HEK293 (cell line): Measurements from ENCODE around the gene NUDCD3.

Experiments
- CTCF ChIA-PET: fragments of 350-600 bp; formaldehyde crosslinking; extraction: SDS; loops from one replicate; lab custom pipeline; 2021; ENCODE audit warnings: antibody characterized with exemption; lab: Yijun Ruan, JAX
- POLR2A ChIA-PET: fragments of 300-600 bp; formaldehyde crosslinking; extraction: SDS; loops from one replicate; lab custom pipeline; 2020; ENCODE audit warnings: antibody characterized with exemption, inconsistent platforms; lab: Yijun Ruan, JAX
- H3K27ac ChIP-seq: fragments of 200-500 bp; sonication (Bioruptor generic); 2 replicates; pipeline ENCODE4 v1.5.1; 2014; ENCODE audit warnings: low read depth, low read length, control low read depth, inconsistent platforms; ENCODE audit errors: extremely low read depth
- H3K36me3 ChIP-seq, 2 experiments: fragments of 200-500 bp in 1 of 2; sonication (Bioruptor generic) in 1 of 2; 1 replicate in 1 of 2; 2 replicates in 1 of 2; pipeline ENCODE4 v1.5.1; 2014 to 2017; ENCODE audit warnings: inconsistent platforms in 2 of 2, low read length in 2 of 2; ENCODE audit not compliant: control insufficient read depth in 2 of 2, insufficient read depth in 1 of 2
- H3K4me1 ChIP-seq: fragments of 200-500 bp; sonication (Bioruptor generic); 2 replicates; pipeline ENCODE4 v1.5.1; 2014; ENCODE audit warnings: mild to moderate bottlenecking, low read length, inconsistent platforms; ENCODE audit not compliant: control insufficient read depth, insufficient read depth
- H3K4me3 ChIP-seq: 2 replicates; pipeline ENCODE4 v1.5.1; 2011; ENCODE audit warnings: low read depth, mild to moderate bottlenecking, control low read depth, low read length, moderate library complexity
- H3K9me3 ChIP-seq: fragments of 200-500 bp; sonication (Bioruptor generic); 2 replicates; pipeline ENCODE4 v1.5.1; 2014; ENCODE audit warnings: low read depth, low read length, inconsistent platforms; ENCODE audit not compliant: control insufficient read depth, insufficient read depth
- BCL11A ChIP-seq: fragments of 450-650 bp; formaldehyde crosslinking; IDR thresholded peaks from 2 replicates; pipeline ENCODE4 v1.5.1; 2016; ENCODE audit warnings: low read depth, missing biosample characterization, missing genetic modification characterization
- CTCF ChIP-seq: fragments of 450-650 bp; formaldehyde crosslinking; IDR thresholded peaks from 2 replicates; pipeline ENCODE4 v1.5.1; 2016; ENCODE audit warnings: missing biosample characterization, missing genetic modification characterization
- HOXA7 ChIP-seq: sonication (generic); formaldehyde crosslinking; IDR thresholded peaks from 2 replicates; pipeline ENCODE4 v1.8.1; 2022; ENCODE audit warnings: missing genetic modification reagents, borderline replicate concordance
- KLF10 ChIP-seq: fragments of 450-650 bp; IDR thresholded peaks from 2 replicates; pipeline ENCODE4 v1.5.1; 2018; ENCODE audit warnings: missing biosample characterization, mild to moderate bottlenecking, missing genetic modification characterization
- PRDM10 ChIP-seq: fragments of 450-650 bp; formaldehyde crosslinking; IDR thresholded peaks from 2 replicates; pipeline ENCODE4 v1.5.1; 2016; ENCODE audit warnings: missing biosample characterization, missing genetic modification characterization
- PRDM6 ChIP-seq: fragments of 450-650 bp; formaldehyde crosslinking; IDR thresholded peaks from 2 replicates; pipeline ENCODE4 v1.5.1; 2017; ENCODE audit warnings: missing biosample characterization, missing genetic modification characterization
- ZNF10 ChIP-seq: fragments of 450-650 bp; formaldehyde crosslinking; IDR thresholded peaks from 2 replicates; pipeline ENCODE4 v1.5.1; 2017; ENCODE audit warnings: missing biosample characterization, missing genetic modification characterization
- ZNF114 ChIP-seq: fragments of 450-650 bp; formaldehyde crosslinking; IDR thresholded peaks from 2 replicates; pipeline ENCODE4 v1.5.0; 2017; ENCODE audit warnings: missing biosample characterization, missing genetic modification characterization
- ZNF24 ChIP-seq: fragments of 450-650 bp; formaldehyde crosslinking; IDR thresholded peaks from 2 replicates; pipeline ENCODE4 v1.5.1; 2016; ENCODE audit warnings: missing biosample characterization, missing genetic modification characterization
- ZNF311 ChIP-seq: fragments of 450-650 bp; formaldehyde crosslinking; IDR thresholded peaks from 2 replicates; pipeline ENCODE4 v1.5.1; 2017; ENCODE audit warnings: missing biosample characterization, missing genetic modification characterization, borderline replicate concordance
- ZNF341 ChIP-seq: fragments of 450-650 bp; formaldehyde crosslinking; IDR thresholded peaks from 2 replicates; pipeline ENCODE4; 2016; ENCODE audit warnings: low read depth, missing biosample characterization, missing genetic modification characterization
- ZNF354C ChIP-seq: fragments of 450-650 bp; formaldehyde crosslinking; IDR thresholded peaks from 2 replicates; pipeline ENCODE4 v1.5.1; 2016; ENCODE audit warnings: missing biosample characterization, missing genetic modification characterization, low read depth, borderline replicate concordance
- ZNF600 ChIP-seq: fragments of 450-650 bp; formaldehyde crosslinking; IDR thresholded peaks from 2 replicates; pipeline ENCODE4 v1.5.1; 2016; ENCODE audit warnings: missing biosample characterization, missing genetic modification characterization
- ZNF629 ChIP-seq: fragments of 450-650 bp; formaldehyde crosslinking; IDR thresholded peaks from 2 replicates; pipeline ENCODE4 v1.5.1; 2017; ENCODE audit warnings: missing biosample characterization, missing genetic modification characterization
- ZNF658 ChIP-seq: fragments of 450-650 bp; formaldehyde crosslinking; IDR thresholded peaks from 2 replicates; pipeline ENCODE4; 2016; ENCODE audit warnings: missing biosample characterization, missing genetic modification characterization
- ZNF660 ChIP-seq: fragments of 450-650 bp; IDR thresholded peaks from 2 replicates; pipeline ENCODE4 v1.5.1; 2018; ENCODE audit warnings: missing biosample characterization, mild to moderate bottlenecking, missing genetic modification characterization
- ZNF785 ChIP-seq: fragments of 450-650 bp; formaldehyde crosslinking; IDR thresholded peaks from 2 replicates; pipeline ENCODE4 v1.5.1; 2016; ENCODE audit warnings: missing biosample characterization, missing genetic modification characterization

The NUDCD3 gene

GRCh38 chr7:44348851-44349781, 141.3 kb downstream of the NUDCD3 start:
- Histone ChIP-seq H3K9me3 (no peaks in the 10 kb centered on the region), H3K4me1 (no peaks in the 10 kb centered on the region), H3K4me3 (no peak overlapping the region), H3K36me3 (no peaks in the 10 kb centered on the region), H3K27ac (no peak overlapping the region)
- CTCF ChIA-PET: interaction anchor here (0.6 to 0.9 kb wide), 4 partner anchors 21 to 370 kb away, joined by 3 to 6 read pairs (median 3); no protein-coding TSS in a partner anchor
- TF ChIP-seq ZNF354C (tag by site-specific recombination) (no peak), ZNF341 (tag by site-specific recombination) (0 out of 2 replicates have a peak, but pooled peaks have one; percentile 15)
- POLR2A ChIA-PET: no interaction called here

- TF ChIP-seq ZNF311 (tag by site-specific recombination): no peak
- TF ChIP-seq ZNF658 (tag by site-specific recombination): no peak
- TF ChIP-seq ZNF24 (tag by site-specific recombination): no peak
- no peak for TF ChIP-seq BCL11A
- TF ChIP-seq KLF10 (tag by site-specific recombination): no peak
- TF ChIP-seq PRDM6 (tag by site-specific recombination): no peak
- TF ChIP-seq PRDM10 (tag by site-specific recombination): peak; percentile 46; the same call in 1 of the 2 replicates
- TF ChIP-seq ZNF785 (tag by site-specific recombination): no peak
- TF ChIP-seq ZNF629: no peak
- no peak for TF ChIP-seq ZNF660 (tag by site-specific recombination)
- TF ChIP-seq CTCF (tag by site-specific recombination): 0 out of 2 replicates have a peak, but pooled peaks have one; percentile 13
- no peak for TF ChIP-seq ZNF600
- no peak for TF ChIP-seq HOXA7 (CRISPR knock-in tag)
- no peak for TF ChIP-seq ZNF114 (tag by site-specific recombination)
- no peak for TF ChIP-seq ZNF10
- TF ChIP-seq, all 188 proteins: peak for 2
- Histone ChIP-seq H3K9me3 (no peaks in the 10 kb centered on the region), H3K27ac (no peak overlapping the region), H3K4me1 (no peaks in the 10 kb centered on the region), H3K36me3 (no peaks in the 10 kb centered on the region), H3K4me3 (no peak overlapping the region)
- ChIA-PET CTCF (interaction anchor here (0.7 to 0.9 kb wide), 4 partner anchors 11 to 220 kb away, joined by 3 to 6 read pairs (median 4); no protein-coding TSS in a partner anchor), POLR2A (no interaction called here)
Observed at GRCh38 chr7:44348300-44348699, 142.2 kb downstream of the NUDCD3 start.
